Common myeloid progenitor, CD34-positive (primary cell): ENCODE data around the gene RHEB.

ENCODE experiments used
- CTCF ChIA-PET: fragments of 350-600 bp; sonication (Branson Sonifier 250); formaldehyde crosslinking; loops from one replicate; lab custom pipeline; 2021; ENCODE audit warnings: antibody characterized with exemption; lab: Charles Lee
- POLR2A ChIA-PET: fragments of 350-600 bp; sonication (Branson Sonifier 250); formaldehyde crosslinking; loops from one replicate; lab custom pipeline; 2021; ENCODE audit warnings: antibody characterized with exemption; lab: Charles Lee
- DNase-seq, 3 donors: peaks; one replicate each; pipeline versions ENCODE4 v3.0.0 to v3.0.0-alpha.2; 2013
- H3K27ac ChIP-seq, 2 experiments: 1 replicate in 1 of 2; 2 replicates in 1 of 2; pipeline ENCODE4 v1.7.0; 2013; ENCODE audit warnings: inconsistent platforms in 2 of 2, low read length in 2 of 2, mild to moderate bottlenecking in 2 of 2, low read depth in 1 of 2, moderate library complexity in 1 of 2; ENCODE audit not compliant: severe bottlenecking in 2 of 2, insufficient read depth in 1 of 2, poor library complexity in 1 of 2
- H3K27me3 ChIP-seq, 5 experiments: replicated peaks in 2 of 5; 1 replicate in 3 of 5; 2 replicates in 2 of 5; pipeline versions ENCODE4 v1.6.1 to v1.7.0; 2013; ENCODE audit warnings: low read length in 4 of 5, mild to moderate bottlenecking in 2 of 5, moderate library complexity in 2 of 5, inconsistent platforms in 1 of 5; ENCODE audit not compliant: insufficient read depth in 5 of 5, control insufficient read depth in 4 of 5
- H3K36me3 ChIP-seq, 4 experiments: 1 replicate in 2 of 4; 2 replicates in 2 of 4; pipeline versions ENCODE4 v1.6.1 to v1.7.0; 2013; ENCODE audit warnings: low read length in 3 of 4, control low read depth in 1 of 4, mild to moderate bottlenecking in 1 of 4; ENCODE audit not compliant: control insufficient read depth in 4 of 4, insufficient read depth in 4 of 4
- H3K4me1 ChIP-seq, 4 experiments: 1 replicate in 3 of 4; 2 replicates in 1 of 4; pipeline versions ENCODE4 v1.6.1 to v1.7.1; 2013; ENCODE audit warnings: low read length in 3 of 4, mild to moderate bottlenecking in 3 of 4, control low read depth in 1 of 4, inconsistent platforms in 1 of 4, moderate library complexity in 1 of 4; ENCODE audit not compliant: control insufficient read depth in 4 of 4, insufficient read depth in 4 of 4; ENCODE audit errors: control extremely low read depth in 1 of 4
- H3K4me3 ChIP-seq, 7 experiments: 1 replicate in 4 of 7; 2 replicates in 3 of 7; pipeline versions ENCODE4 v1.5.1 to v1.7.0; 2013; ENCODE audit warnings: mild to moderate bottlenecking in 7 of 7, low read length in 6 of 7, moderate library complexity in 6 of 7, inconsistent platforms in 2 of 7, low read depth in 2 of 7, control low read depth in 1 of 7; ENCODE audit not compliant: insufficient read depth in 4 of 7, control insufficient read depth in 1 of 7; ENCODE audit errors: extremely low read depth in 1 of 7
- H3K9me3 ChIP-seq, 5 experiments: 1 replicate in 4 of 5; 2 replicates in 1 of 5; pipeline versions ENCODE4 v1.6.1 to v1.7.1; 2013; ENCODE audit warnings: low read length in 4 of 5, mild to moderate bottlenecking in 2 of 5, inconsistent platforms in 1 of 5, low read depth in 1 of 5, moderate library complexity in 1 of 5; ENCODE audit not compliant: control insufficient read depth in 4 of 5, insufficient read depth in 2 of 5; ENCODE audit errors: control extremely low read depth in 1 of 5
- WGBS: methylation state at CpG from one replicate; pipeline ENCODE4 v1.1.5; 2013; ENCODE audit not compliant: insufficient coverage; 5-methylcytosine and 5-hydroxymethylcytosine counted together

The RHEB gene

DNA sequence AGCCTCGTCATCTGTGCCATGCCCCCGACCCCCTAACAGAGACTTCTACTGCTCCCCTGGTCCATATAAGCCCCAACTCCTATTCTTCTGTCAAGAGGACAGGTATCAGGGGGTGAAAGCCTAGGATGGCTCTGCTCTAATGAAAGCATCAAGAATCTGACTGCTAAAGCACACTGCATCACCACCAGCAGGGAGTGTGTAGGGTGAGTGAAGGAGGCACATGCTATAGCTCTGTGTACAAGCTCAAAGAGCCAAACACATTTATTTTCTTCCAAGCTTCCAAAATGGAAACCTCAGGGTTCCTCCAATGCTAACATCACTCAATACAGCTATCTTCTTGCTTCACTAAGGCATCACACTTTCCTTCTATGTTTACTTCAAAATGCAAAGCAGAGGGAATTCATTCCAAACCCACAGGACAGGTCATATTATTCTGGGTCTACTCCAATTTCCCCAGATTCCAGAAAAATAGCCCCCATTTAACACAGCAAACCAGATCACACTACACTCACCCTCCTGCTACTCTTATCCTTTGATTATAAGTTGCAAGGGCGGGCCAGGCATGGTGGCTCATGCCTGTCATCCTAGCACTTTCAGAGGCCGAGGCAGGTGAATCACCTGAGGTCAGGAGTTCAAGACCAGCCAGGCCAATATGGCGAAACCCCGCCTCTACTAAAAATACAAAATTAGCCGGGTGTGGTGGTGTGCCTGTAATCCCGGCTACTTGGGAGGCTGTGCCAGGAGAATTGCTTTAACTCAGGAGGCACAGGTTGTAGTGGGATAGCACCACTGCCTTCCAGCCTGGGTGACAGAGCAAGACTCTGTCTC is 36.6 kb downstream of the RHEB start:
- no peaks in the 10 kb centered on the region for H3K9me3 ChIP-seq
- no peaks in the 10 kb centered on the region for H3K27me3 ChIP-seq
- no peak for DNase-seq
- ChIA-PET CTCF (interaction anchor here (1.1 to 2.2 kb wide), 3 partner anchors 12 to 15 kb away, joined by 3 to 10 read pairs (median 8); no protein-coding TSS in a partner anchor), POLR2A (no interaction called here)
- WGBS: 98% methylated on average over 4 of the region's 8 CpGs
- peaks cover 2 to 13% (median 8%) of the 10 kb centered on the region in 4 experiments for H3K4me1 ChIP-seq
- no peak overlapping the region for H3K4me3 ChIP-seq
- H3K27ac ChIP-seq: no peak overlapping the region
- H3K36me3 ChIP-seq: peaks cover 12 to 66% (median 32%) of the 10 kb centered on the region in 4 experiments

DNA sequence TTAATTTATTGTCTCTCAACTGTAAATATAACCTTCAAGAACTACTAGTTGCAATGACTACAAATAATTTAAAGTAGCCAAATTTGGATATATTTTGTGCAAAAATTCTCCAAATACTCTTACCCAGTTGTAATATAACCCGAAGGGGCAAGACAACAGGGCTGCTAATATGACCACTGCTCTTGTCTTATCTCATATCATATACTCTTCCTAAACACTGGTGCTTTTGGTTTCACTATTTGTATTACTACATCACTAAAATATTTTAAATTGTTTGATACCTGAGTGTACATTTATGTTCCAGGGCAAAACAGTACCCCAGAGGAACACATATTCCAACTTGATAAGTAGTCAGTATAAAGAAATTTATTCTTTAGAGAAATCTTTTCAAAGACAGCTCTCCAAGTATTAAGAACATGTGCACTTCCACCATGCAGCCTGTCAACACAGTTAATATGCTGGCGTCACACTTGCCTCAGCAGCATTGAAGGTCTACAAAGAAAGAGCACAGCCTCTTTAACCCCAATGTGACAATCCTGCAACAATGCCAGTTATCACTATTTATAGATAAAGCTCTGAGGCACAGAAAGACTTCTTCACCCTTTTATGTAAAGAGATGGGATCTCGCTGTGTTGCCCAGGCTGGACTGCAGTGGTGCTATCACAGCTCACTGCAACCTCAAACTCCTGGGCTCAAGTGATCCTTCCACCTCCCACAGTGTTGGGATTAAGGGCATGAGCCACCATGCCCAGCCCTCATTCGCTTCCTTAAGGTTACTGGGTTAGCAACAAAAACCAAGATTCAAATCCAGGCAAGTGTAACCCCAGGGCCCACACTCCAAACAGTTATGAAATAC is 37.8 kb downstream of the RHEB start:
- ChIA-PET POLR2A (no interaction called here), CTCF (interaction anchor here (0.7 to 1.4 kb wide), 3 partner anchors 9 to 16 kb away, joined by 3 to 10 read pairs (median 3); no protein-coding TSS in a partner anchor)
- DNase-seq: no peak
- WGBS: 97% methylated on average over 3 of the region's 4 CpGs
- no peaks in the 10 kb centered on the region for H3K9me3 ChIP-seq
- peak overlapping the region in 1 of 2 experiments; percentile 1 for H3K27ac ChIP-seq
- no peak overlapping the region for H3K4me3 ChIP-seq
- H3K4me1 ChIP-seq: peaks cover 2 to 13% (median 8%) of the 10 kb centered on the region in 4 experiments
- H3K36me3 ChIP-seq: peaks cover 8 to 64% (median 30%) of the 10 kb centered on the region in 4 experiments
- no peaks in the 10 kb centered on the region for H3K27me3 ChIP-seq

DNA sequence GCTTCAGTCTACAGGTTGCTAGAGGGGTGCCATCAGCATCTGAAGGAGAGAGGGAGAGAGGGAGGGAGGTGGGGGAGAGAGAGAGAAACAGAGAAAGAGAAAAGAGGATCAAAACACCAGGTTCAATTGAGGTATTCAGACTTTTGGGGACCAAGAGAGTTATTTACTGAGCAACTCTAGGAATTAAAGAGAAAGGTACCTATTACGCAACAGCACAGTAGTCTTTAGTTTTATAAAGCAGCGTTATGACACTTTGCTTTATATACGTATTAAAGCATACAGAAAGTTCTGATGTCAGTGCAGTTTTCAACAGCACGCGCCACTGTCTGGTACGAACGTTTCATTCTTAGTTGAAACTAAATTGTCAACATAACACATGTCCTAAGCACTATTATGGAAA is 41.8 kb downstream of the RHEB start:
- Histone ChIP-seq H3K4me3 (no peak overlapping the region), H3K27ac (no peak overlapping the region), H3K9me3 (no peaks in the 10 kb centered on the region), H3K4me1 (no peaks in the 10 kb centered on the region), H3K27me3 (no peaks in the 10 kb centered on the region), H3K36me3 (peaks cover 6 to 47% (median 25%) of the 10 kb centered on the region in 4 experiments)
- ChIA-PET CTCF (interaction anchor here (1.0 to 1.2 kb wide), 2 partner anchors 20 to 29 kb away, joined by 3 to 5 read pairs; no protein-coding TSS in a partner anchor), POLR2A (no interaction called here)
- WGBS: 100% methylated on average over 3 of the region's 7 CpGs
- no peak for DNase-seq

DNA sequence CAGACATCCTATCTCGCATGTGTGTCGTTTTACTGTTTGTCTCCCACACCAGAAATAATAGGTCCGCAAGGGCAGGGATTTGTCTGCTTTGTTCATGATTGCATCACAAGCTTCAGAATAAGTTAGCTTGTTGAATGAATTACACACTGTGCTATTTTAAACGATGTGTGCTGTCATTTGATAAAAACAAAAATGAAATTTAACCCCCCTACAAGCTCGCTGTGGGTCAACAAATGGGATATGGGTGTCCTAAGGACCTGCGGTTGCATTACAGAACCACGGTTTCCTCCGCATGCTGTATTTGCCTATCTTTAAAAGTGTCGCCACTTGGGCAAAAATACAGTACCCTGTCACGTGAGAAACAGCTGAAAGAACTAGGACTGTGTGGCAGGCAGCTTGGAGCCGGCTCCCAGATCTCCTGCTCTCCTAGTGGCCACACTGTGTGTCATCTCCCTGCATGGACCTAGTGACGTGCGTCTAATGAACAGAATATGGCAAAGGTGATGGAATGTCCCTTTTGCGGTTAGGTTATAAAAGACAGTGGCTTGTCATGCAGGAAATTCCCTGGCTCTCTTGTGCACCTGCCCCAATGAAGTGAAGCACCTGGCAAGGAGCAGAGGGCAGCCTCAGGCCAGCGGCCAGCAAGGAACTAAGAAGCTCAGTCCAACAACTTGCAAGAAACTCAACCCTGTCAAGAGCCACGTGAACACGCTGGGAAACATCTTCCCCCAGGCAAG is 46.9 kb downstream of the RHEB start:
- Histone ChIP-seq H3K4me3 (no peak overlapping the region), H3K27ac (no peak overlapping the region), H3K4me1 (no peaks in the 10 kb centered on the region), H3K27me3 (no peaks in the 10 kb centered on the region), H3K36me3 (peaks cover 10 to 76% (median 52%) of the 10 kb centered on the region in 4 experiments), H3K9me3 (no peaks in the 10 kb centered on the region)
- no peak for DNase-seq
- ChIA-PET CTCF (interaction anchor here (0.9 to 1.2 kb wide), 2 partner anchors 9 to 32 kb away, joined by 6 read pairs; no protein-coding TSS in a partner anchor), POLR2A (no interaction called here)
- 84% methylated on average over 13 of the region's 17 CpGs for whole genome bisulfite sequencing

DNA sequence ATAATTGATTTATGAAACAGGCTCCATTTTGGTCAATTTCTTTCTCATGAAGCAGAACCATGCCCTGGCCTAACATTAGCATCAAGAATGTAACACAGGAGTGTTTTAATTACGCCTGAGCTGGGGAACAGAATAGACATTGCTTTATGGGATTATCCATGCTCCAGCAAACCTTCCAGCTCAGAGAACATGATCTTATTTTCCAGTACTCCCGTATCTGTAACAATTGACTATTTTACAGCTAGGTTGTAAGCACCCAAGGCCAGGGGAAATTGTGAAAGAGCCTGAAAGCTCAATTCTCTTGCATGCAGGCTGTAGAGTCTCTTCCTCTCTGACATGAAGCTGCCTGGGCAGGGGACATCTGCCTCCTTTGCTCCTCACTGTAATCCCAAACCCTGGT is 49.0 kb downstream of the RHEB start:
- Histone ChIP-seq H3K27me3 (no peaks in the 10 kb centered on the region), H3K4me3 (no peak overlapping the region), H3K27ac (no peak overlapping the region), H3K36me3 (peaks cover 14 to 79% (median 58%) of the 10 kb centered on the region in 4 experiments), H3K4me1 (no peaks in the 10 kb centered on the region), H3K9me3 (no peaks in the 10 kb centered on the region)
- POLR2A ChIA-PET: no interaction called here
- 94% methylated on average over 2 of the region's 2 CpGs for WGBS
- CTCF ChIA-PET: interaction anchor here (0.6 to 2.4 kb wide), 5 partner anchors 9 to 220 kb away, joined by 3 to 10 read pairs (median 3); no protein-coding TSS in a partner anchor
- no peak for DNase-seq

DNA sequence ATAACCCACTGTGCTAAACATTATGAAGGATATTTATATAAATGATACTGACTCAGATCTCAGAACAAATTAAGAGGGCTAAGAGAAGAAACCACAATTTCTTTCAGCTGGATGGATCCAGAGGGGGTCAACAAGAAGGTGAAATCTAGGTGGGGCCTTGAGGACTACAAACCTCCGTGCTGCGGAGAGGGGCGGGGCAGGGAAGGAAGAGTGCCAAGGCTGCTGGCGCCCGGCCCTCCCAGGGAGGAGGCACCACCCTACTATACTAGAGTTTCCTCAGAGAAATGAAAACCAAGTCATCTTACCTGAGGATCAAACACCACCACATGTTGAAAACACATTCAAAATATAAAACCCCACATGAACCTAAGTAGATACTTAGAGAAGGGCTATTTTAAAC is 50.4 kb downstream of the RHEB start:
- ChIA-PET CTCF (interaction anchor here (1.0 kb wide), 1 partner anchor 21 kb away, joined by 3 read pairs; no protein-coding TSS in a partner anchor), POLR2A (no interaction called here)
- Histone ChIP-seq H3K4me1 (no peaks in the 10 kb centered on the region), H3K36me3 (peaks cover 19 to 86% (median 67%) of the 10 kb centered on the region in 4 experiments), H3K4me3 (no peak overlapping the region), H3K27ac (no peak overlapping the region), H3K9me3 (peaks cover 0 to 3% (median 0%) of the 10 kb centered on the region in 5 experiments), H3K27me3 (no peaks in the 10 kb centered on the region)
- DNase-seq: no peak
- WGBS: 100% methylated on average over 2 of the region's 5 CpGs
